Caco-2 (cell line): ENCODE data around the gene PEX14. TPM values are rescaled to one million over a fixed set of nuclear protein-coding genes. Genes with fewer than 3 reads are reported as not detected.

Experiments used
- BruUV-seq: library from RNA; stranded (reverse); fragments of 400-500 nt; replicated peaks from 2 replicates; lab custom pipeline; 2021; lab: Mats Ljungman, UMichigan
- CTCF ChIA-PET: fragments of 300-600 bp; sonication (Branson Sonifier 250); formaldehyde crosslinking; loops from one replicate; lab custom pipeline; 2022; ENCODE audit warnings: antibody characterized with exemption; lab: Charles Lee
- POLR2A ChIA-PET: fragments of 300-600 bp; sonication (Branson Sonifier 250); formaldehyde crosslinking; loops from one replicate; lab custom pipeline; 2022; ENCODE audit warnings: antibody characterized with exemption; lab: Charles Lee
- DNase-seq, 2 experiments: peaks; one replicate each; pipeline versions ENCODE4 v3.0.0 to v3.0.0-alpha.2; 2020 to 2022
- H3K27me3 ChIP-seq: replicated peaks from 2 replicates; pipeline ENCODE4 v1.6.0; 2011; ENCODE audit warnings: low read length; ENCODE audit not compliant: control insufficient read depth, insufficient read depth
- H3K36me3 ChIP-seq: 2 replicates; pipeline ENCODE4 v1.5.1; 2011; ENCODE audit warnings: low read length; ENCODE audit not compliant: control insufficient read depth, insufficient read depth
- H3K4me1 ChIP-seq: fragments of 250-450 bp; sonication (Bioruptor Pico); 2 replicates; pipeline ENCODE4 v1.5.1; 2020; ENCODE audit warnings: mild to moderate bottlenecking
- H3K4me3 ChIP-seq: 2 replicates; pipeline ENCODE4 v1.5.1; 2011; ENCODE audit warnings: low read depth, mild to moderate bottlenecking, control low read depth, low read length
- H3K9me3 ChIP-seq: fragments of 250-450 bp; sonication (Bioruptor Pico); 2 replicates; pipeline ENCODE4 v1.5.1; 2020; ENCODE audit warnings: mild to moderate bottlenecking, moderate library complexity
- H3K27ac Mint-ChIP-seq: one replicate; pipeline ENCODE4 v1.8.0; 2022; ENCODE audit warnings: mixed read lengths; ENCODE audit not compliant: unreplicated experiment
- H3K27me3 Mint-ChIP-seq: one replicate; pipeline ENCODE4 v1.8.0; 2022; ENCODE audit warnings: mixed read lengths; ENCODE audit not compliant: insufficient read depth, unreplicated experiment
- H3K36me3 Mint-ChIP-seq: one replicate; pipeline ENCODE4 v1.8.0; 2022; ENCODE audit warnings: mild to moderate bottlenecking, mixed read lengths; ENCODE audit not compliant: insufficient read depth, unreplicated experiment
- H3K4me1 Mint-ChIP-seq: one replicate; pipeline ENCODE4 v1.8.0; 2022; ENCODE audit warnings: low read depth, mixed read lengths; ENCODE audit not compliant: unreplicated experiment
- H3K4me3 Mint-ChIP-seq: one replicate; pipeline ENCODE4 v1.8.0; 2022; ENCODE audit warnings: mild to moderate bottlenecking, moderate library complexity, mixed read lengths; ENCODE audit not compliant: unreplicated experiment
- H3K9me3 Mint-ChIP-seq: one replicate; pipeline ENCODE4 v1.8.0; 2022; ENCODE audit warnings: mixed read lengths; ENCODE audit not compliant: unreplicated experiment
- intact Hi-C: fragments of 100-400 bp; cut with micrococcal nuclease; formaldehyde crosslinking; loops from one replicate; pipeline ENCODE4 v1.10.0; 2022; ENCODE audit not compliant: unreplicated experiment
- total RNA-seq: library from RNA; stranded (reverse); gene quantifications from 2 replicates; pipeline ENCODE4 v1.2.3, GENCODE V29; 2022
- TF ChIP-seq, protein P1 (sequence below), 2 experiments: fragments of 200-600 bp in 1 of 2; IDR thresholded peaks; 1 replicate in 1 of 2; 2 replicates in 1 of 2; pipeline versions ENCODE4 v1.5.1 to v1.8.0; 2011 to 2022; ENCODE audit warnings: antibody characterized with exemption in 1 of 2, control low read depth in 1 of 2, inconsistent platforms in 1 of 2, low read depth in 1 of 2, low read length in 1 of 2, mild to moderate bottlenecking in 1 of 2, moderate library complexity in 1 of 2; ENCODE audit not compliant: insufficient read depth in 1 of 2, severe bottlenecking in 1 of 2, unreplicated experiment in 1 of 2

The PEX14 gene
- total RNA-seq, 1 experiment from 2014 or later, result 22.2 TPM

DNA sequence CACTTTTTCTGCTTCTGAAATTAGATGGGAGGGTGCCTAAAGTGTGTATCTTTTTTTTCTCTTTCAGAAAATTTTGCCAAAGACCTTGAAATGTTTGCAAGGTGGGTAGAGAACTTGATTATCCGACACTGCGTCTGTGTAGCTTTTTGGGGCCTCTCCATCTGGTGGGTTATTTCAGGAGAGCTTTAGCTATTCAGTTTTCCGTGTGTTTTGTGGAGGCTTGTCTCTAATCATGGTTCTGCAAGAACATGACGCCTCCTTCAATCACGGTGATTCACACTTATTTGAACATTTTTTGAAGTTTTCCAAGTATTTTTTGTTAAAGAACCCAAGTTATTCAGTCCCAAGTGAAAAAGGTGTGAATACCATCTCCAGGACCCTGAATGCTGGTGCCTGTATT lies 40.2 kb upstream of the PEX14 start:
- CTCF ChIA-PET, result no interaction called here
- DNase-seq, result no peak

DNA sequence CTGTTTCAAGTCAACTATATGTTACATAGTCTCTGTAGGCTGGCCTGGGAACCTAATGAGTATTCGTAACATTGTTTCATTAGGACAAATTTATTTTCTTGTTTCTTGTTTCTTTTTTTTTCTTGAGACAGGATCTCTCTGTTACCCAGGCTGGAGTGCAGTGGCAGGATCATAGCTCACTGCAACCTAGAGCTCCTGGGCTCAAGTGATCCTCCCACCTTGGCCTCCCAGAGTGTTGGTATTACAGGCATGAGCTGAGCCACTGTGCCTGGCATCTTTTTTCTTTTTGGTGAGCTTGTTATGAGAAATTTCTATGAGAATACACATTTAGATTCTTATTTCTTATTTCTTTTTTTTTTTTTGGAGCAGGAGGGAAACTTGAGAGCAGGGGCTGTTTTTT lies 37.7 kb upstream of the PEX14 start:
- BruUV-seq, result no TSS peak
- DNase-seq, result no peak
- Mint-ChIP-seq H3K36me3 (peaks cover 3% of the 10 kb centered on the region), H3K9me3 (no peaks in the 10 kb centered on the region), H3K27ac (no peak overlapping the region), H3K4me1 (no peaks in the 10 kb centered on the region), H3K4me3 (no peak overlapping the region), H3K27me3 (no peaks in the 10 kb centered on the region)
- TF ChIP-seq, protein P1, sequence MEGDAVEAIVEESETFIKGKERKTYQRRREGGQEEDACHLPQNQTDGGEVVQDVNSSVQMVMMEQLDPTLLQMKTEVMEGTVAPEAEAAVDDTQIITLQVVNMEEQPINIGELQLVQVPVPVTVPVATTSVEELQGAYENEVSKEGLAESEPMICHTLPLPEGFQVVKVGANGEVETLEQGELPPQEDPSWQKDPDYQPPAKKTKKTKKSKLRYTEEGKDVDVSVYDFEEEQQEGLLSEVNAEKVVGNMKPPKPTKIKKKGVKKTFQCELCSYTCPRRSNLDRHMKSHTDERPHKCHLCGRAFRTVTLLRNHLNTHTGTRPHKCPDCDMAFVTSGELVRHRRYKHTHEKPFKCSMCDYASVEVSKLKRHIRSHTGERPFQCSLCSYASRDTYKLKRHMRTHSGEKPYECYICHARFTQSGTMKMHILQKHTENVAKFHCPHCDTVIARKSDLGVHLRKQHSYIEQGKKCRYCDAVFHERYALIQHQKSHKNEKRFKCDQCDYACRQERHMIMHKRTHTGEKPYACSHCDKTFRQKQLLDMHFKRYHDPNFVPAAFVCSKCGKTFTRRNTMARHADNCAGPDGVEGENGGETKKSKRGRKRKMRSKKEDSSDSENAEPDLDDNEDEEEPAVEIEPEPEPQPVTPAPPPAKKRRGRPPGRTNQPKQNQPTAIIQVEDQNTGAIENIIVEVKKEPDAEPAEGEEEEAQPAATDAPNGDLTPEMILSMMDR (IDR thresholded peaks at IDR 0.05; ENCODE audit: insufficient read depth in 1 of 2, low read depth in 1 of 2, low read length in 1 of 2, severe bottlenecking in 1 of 2, unreplicated experiment in 1 of 2), result no peak
- Histone ChIP-seq H3K4me3 (no peak overlapping the region), H3K36me3 (no peaks in the 10 kb centered on the region), H3K9me3 (no peaks in the 10 kb centered on the region), H3K4me1 (no peaks in the 10 kb centered on the region), H3K27me3 (no peaks in the 10 kb centered on the region)
- CTCF ChIA-PET, result interaction anchor here (0.6 to 0.7 kb wide), 2 partner anchors 42 to 429 kb away, joined by 3 to 4 read pairs; no protein-coding TSS in a partner anchor
- POLR2A ChIA-PET, result interaction anchor here (0.6 kb wide), 1 partner anchor 262 kb away, joined by 3 read pairs; no protein-coding TSS in a partner anchor
- intact Hi-C loops, result no loop called here

More for the DNA sequence above, 40.2 kb upstream of the PEX14 start:
- H3K36me3 ChIP-seq, result no peaks in the 10 kb centered on the region
- H3K4me3 ChIP-seq, result no peak overlapping the region
- Mint-ChIP-seq H3K9me3 (no peaks in the 10 kb centered on the region), H3K27ac (no peak overlapping the region), H3K4me1 (no peaks in the 10 kb centered on the region), H3K36me3 (peaks cover 7% of the 10 kb centered on the region), H3K27me3 (no peaks in the 10 kb centered on the region), H3K4me3 (no peak overlapping the region)
- POLR2A ChIA-PET, result interaction anchor here (1.2 kb wide), 1 partner anchor 22 kb away, joined by 3 read pairs; no protein-coding TSS in a partner anchor
- BruUV-seq, result no TSS peak
- intact Hi-C loops, result no loop called here
- H3K27me3 ChIP-seq, result no peaks in the 10 kb centered on the region
- TF ChIP-seq, protein P1 (IDR thresholded peaks at IDR 0.05; ENCODE audit: insufficient read depth in 1 of 2, low read depth in 1 of 2, low read length in 1 of 2, severe bottlenecking in 1 of 2, unreplicated experiment in 1 of 2), result no peak
- peaks cover 5% of the 10 kb centered on the region; the same call in 1 of the 2 replicates for H3K4me1 ChIP-seq
- H3K9me3 ChIP-seq, result no peaks in the 10 kb centered on the region

DNA sequence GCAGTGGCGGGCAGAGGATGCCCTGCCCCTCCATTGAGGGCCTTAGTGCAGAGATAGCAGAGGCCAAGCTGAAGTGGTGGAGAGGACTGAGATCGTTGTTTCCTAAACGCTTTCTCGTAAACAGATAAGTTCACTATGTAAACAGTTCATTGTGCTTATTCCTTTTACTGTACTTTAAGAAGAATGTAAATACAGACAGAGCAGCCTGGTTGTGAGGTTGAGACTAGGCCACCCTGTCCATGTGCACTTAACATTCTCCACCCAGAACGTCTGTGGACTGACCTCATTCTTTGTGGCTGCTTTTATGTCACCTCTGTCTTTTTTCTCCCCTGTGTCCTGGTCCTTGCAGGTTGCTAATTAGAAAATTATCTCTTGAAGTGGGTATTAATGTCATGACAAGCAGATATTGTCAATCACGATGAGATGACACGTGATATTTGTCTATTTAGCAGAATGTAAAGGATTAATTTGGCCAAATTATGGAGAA lies 36.0 kb upstream of the PEX14 start:
- Mint-ChIP-seq H3K4me1 (no peaks in the 10 kb centered on the region), H3K27me3 (no peaks in the 10 kb centered on the region), H3K36me3 (peaks cover 6% of the 10 kb centered on the region), H3K9me3 (no peaks in the 10 kb centered on the region), H3K4me3 (no peak overlapping the region), H3K27ac (no peak overlapping the region)
- intact Hi-C loops, result no loop called here
- Histone ChIP-seq H3K27me3 (no peaks in the 10 kb centered on the region), H3K4me1 (no peaks in the 10 kb centered on the region), H3K36me3 (no peaks in the 10 kb centered on the region), H3K4me3 (no peak overlapping the region), H3K9me3 (no peaks in the 10 kb centered on the region)
- TF ChIP-seq, protein P1 (IDR thresholded peaks at IDR 0.05; ENCODE audit: insufficient read depth in 1 of 2, low read depth in 1 of 2, low read length in 1 of 2, severe bottlenecking in 1 of 2, unreplicated experiment in 1 of 2), result no peak
- POLR2A ChIA-PET, result no interaction called here
- no TSS peak for BruUV-seq
- no peak for DNase-seq
- CTCF ChIA-PET, result no interaction called here
